Upper lobe of left lung (tissue), 4 donors: ENCODE results near the gene HPN.

ENCODE experiments used
- CTCF ChIP-seq, 6 experiments: fragments of 450-650 bp in 4 of 6; fragments of 200-600 bp in 2 of 6; sonication (generic) in 2 of 6; IDR thresholded peaks; one replicate each; pipeline ENCODE4 v1.5.1; 2016 to 2019; ENCODE audit warnings: antibody characterized with exemption in 6 of 6
- EP300 ChIP-seq, 4 donors: sonication (generic); formaldehyde crosslinking; IDR thresholded peaks; one replicate each; pipeline ENCODE4 v1.5.1; 2017; ENCODE audit warnings: antibody characterized with exemption in 4 of 4, control low read depth in 2 of 4
- POLR2A ChIP-seq, 4 donors: fragments of 450-650 bp; IDR thresholded peaks; one replicate each; pipeline ENCODE4 v1.5.1; 2016 to 2017; ENCODE audit warnings: antibody characterized with exemption in 4 of 4, mild to moderate bottlenecking in 2 of 4

DNA sequence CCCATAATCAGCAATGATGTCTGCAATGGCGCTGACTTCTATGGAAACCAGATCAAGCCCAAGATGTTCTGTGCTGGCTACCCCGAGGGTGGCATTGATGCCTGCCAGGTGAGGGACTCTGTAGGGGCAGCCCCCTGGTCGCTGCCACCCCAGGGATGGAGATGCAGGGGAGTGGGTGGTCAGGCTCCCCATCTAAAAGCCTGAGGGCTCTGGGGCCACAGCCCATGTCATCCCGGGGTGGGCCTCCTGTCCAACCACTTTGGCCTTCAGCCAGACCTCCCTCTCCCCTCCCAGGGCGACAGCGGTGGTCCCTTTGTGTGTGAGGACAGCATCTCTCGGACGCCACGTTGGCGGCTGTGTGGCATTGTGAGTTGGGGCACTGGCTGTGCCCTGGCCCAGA lies 24.1 kb downstream of the HPN start:
- TF ChIP-seq CTCF (IDR thresholded peaks at IDR 0.05) (no peak), EP300 (IDR thresholded peaks at IDR 0.05) (no peak), POLR2A (IDR thresholded peaks at IDR 0.05) (no peak)
